PC-9 (cell line): ENCODE results near the gene KIFC1.

Experiments used
- CTCF ChIP-seq: fragments of 200-600 bp; sonication (generic); conservative IDR thresholded peaks from 2 replicates; pipeline ENCODE4 v1.6.1; 2017; ENCODE audit warnings: mixed run types, antibody characterized with exemption, mild to moderate bottlenecking, moderate library complexity
- EZH2 ChIP-seq: fragments of 200-600 bp; sonication (generic); IDR thresholded peaks from 2 replicates; pipeline ENCODE4 v1.8.0; 2017; ENCODE audit warnings: antibody characterized with exemption, low read depth

GRCh38 chr6:33416386-33417127, 24.9 kb downstream of the KIFC1 start:
- no peak for TF ChIP-seq CTCF
- TF ChIP-seq EZH2, result no peak
